HEK293T (cell line): ENCODE results near the gene NSDHL.

Experiments
- CTCF ChIA-PET: fragments of 350-600 bp; formaldehyde crosslinking; extraction: SDS; loops from one replicate; lab custom pipeline; 2021; ENCODE audit warnings: antibody characterized with exemption, inconsistent platforms; lab: Yijun Ruan, JAX
- POLR2A ChIA-PET: fragments of 350-600 bp; formaldehyde crosslinking; extraction: SDS; loops from one replicate; lab custom pipeline; 2020; ENCODE audit warnings: antibody characterized with exemption, inconsistent platforms; lab: Yijun Ruan, JAX
- DNase-seq: peaks from one replicate; pipeline ENCODE4 v3.0.0; 2012; ENCODE audit warnings: mixed read lengths; ENCODE audit errors: extremely low spot score
- ARNT ChIP-seq: fragments of 450-650 bp; IDR thresholded peaks from 2 replicates; pipeline ENCODE4 v1.6.1; 2017; ENCODE audit warnings: mild to moderate bottlenecking
- BHLHE40 ChIP-seq: fragments of 450-650 bp; IDR thresholded peaks from 2 replicates; pipeline ENCODE4 v1.6.1; 2016; ENCODE audit warnings: mild to moderate bottlenecking, moderate library complexity, borderline replicate concordance
- CTBP1 ChIP-seq: fragments of 450-650 bp; IDR thresholded peaks from 2 replicates; pipeline ENCODE4 v1.6.1; 2016; ENCODE audit warnings: borderline replicate concordance
- ELF4 ChIP-seq: fragments of 450-650 bp; IDR thresholded peaks from 2 replicates; pipeline ENCODE4 v1.6.1; 2017; ENCODE audit warnings: antibody characterized with exemption
- FOXA1 ChIP-seq: fragments of 450-650 bp; IDR thresholded peaks from 2 replicates; pipeline ENCODE4 v1.6.1; 2016; ENCODE audit warnings: mild to moderate bottlenecking
- FOXK2 ChIP-seq: fragments of 450-650 bp; IDR thresholded peaks from 2 replicates; pipeline ENCODE4 v1.6.1; 2016; ENCODE audit warnings: mild to moderate bottlenecking
- FOXM1 ChIP-seq: fragments of 450-650 bp; IDR thresholded peaks from 2 replicates; pipeline ENCODE4 v1.6.1; 2017; ENCODE audit warnings: mild to moderate bottlenecking, borderline replicate concordance
- HDGF ChIP-seq: fragments of 450-650 bp; IDR thresholded peaks from 2 replicates; pipeline ENCODE4 v1.6.1; 2017; ENCODE audit warnings: antibody characterized with exemption, borderline replicate concordance
- L3MBTL2 ChIP-seq: fragments of 450-650 bp; conservative IDR thresholded peaks from 2 replicates; pipeline ENCODE4 v1.6.1; 2016; ENCODE audit warnings: mild to moderate bottlenecking
- LEF1 ChIP-seq: fragments of 450-650 bp; IDR thresholded peaks from 2 replicates; pipeline ENCODE4 v1.6.1; 2017; ENCODE audit warnings: mild to moderate bottlenecking, borderline replicate concordance
- NFRKB ChIP-seq: fragments of 450-650 bp; IDR thresholded peaks from 2 replicates; pipeline ENCODE4 v1.6.1; 2016; ENCODE audit warnings: mild to moderate bottlenecking, moderate library complexity
- SP1 ChIP-seq: fragments of 450-650 bp; IDR thresholded peaks from 2 replicates; pipeline ENCODE4 v1.6.1; 2017
- SUZ12 ChIP-seq: fragments of 450-650 bp; IDR thresholded peaks from 2 replicates; pipeline ENCODE4 v1.6.1; 2016; ENCODE audit warnings: mild to moderate bottlenecking
- TARDBP ChIP-seq: fragments of 450-650 bp; IDR thresholded peaks from 2 replicates; pipeline ENCODE4 v1.6.1; 2016
- ZNF384 ChIP-seq: fragments of 450-650 bp; IDR thresholded peaks from 2 replicates; pipeline ENCODE4 v1.6.1; 2016
- TF ChIP-seq, protein P1 (sequence below): fragments of 450-650 bp; IDR thresholded peaks from 2 replicates; pipeline ENCODE4 v1.6.1; 2016

The NSDHL gene

DNA sequence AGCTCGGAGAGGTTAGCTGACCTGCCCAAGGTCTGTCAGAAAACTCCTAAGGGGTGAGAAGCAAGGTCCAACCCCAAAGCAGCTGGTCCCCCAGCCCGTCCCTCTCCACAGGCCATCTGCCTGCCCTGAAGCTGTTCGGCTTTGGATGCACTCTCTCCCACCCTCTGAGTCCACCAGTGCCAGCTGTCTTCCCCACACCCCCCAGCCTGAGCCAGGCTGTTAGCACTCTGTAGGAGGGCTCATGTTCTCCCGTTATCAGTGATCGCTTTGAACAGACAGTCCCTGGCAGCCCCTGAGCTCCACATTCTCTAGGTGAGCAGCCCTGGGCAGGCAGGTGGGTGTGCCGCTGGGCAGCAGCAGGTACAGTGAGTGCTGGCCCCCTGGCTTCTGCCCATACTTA lies 83.0 kb downstream of the NSDHL start:
- TF ChIP-seq NFRKB (no peak), ZNF384 (no peak), ELF4 (no peak), CTBP1 (no peak), FOXK2 (no peak), LEF1 (no peak), SUZ12 (no peak), FOXA1 (no peak), FOXM1 (no peak), L3MBTL2 (no peak), SP1 (no peak), TARDBP (no peak)
- POLR2A ChIA-PET: no interaction called here

DNA sequence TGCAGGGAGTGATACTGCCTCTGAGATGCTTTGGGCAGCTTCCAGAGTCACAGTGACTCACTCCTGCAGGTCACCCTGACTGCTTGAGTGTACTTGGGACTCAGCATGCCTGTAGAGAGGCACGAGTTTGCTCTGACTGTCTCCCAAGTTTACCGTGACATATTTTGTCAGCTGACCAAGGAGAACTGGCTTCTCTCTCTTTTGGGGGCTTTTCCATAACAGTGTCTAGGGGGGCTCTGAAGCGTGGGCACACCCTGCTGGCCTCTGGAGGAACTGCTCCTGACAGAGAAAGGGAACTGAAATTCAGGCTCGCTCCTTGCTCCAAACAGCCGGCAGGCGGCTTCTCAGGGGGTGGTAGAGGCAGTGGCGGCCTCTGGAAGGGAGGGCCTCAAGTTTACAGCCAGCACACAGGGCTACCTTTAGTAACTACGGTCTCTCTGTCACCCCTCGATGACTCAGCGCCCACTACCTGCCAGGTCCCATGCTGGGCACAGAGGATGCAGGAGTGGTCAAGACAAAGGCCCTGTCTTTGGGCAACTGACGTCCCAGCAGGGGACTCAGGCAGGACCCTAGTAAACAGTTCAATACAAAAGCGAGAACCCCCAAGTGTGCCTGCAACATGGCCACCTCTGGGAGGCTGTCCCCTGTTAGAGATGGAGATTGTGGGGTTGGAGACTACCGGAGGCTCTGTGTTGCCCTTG lies 84.8 kb downstream of the NSDHL start:
- CTCF ChIA-PET: interaction anchor here (0.9 to 2.1 kb wide), 4 partner anchors 10 to 23 kb away, joined by 3 to 9 read pairs (median 4); no protein-coding TSS in a partner anchor
- TF ChIP-seq, protein P1, sequence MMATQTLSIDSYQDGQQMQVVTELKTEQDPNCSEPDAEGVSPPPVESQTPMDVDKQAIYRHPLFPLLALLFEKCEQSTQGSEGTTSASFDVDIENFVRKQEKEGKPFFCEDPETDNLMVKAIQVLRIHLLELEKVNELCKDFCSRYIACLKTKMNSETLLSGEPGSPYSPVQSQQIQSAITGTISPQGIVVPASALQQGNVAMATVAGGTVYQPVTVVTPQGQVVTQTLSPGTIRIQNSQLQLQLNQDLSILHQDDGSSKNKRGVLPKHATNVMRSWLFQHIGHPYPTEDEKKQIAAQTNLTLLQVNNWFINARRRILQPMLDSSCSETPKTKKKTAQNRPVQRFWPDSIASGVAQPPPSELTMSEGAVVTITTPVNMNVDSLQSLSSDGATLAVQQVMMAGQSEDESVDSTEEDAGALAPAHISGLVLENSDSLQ: no peak
- TF ChIP-seq ZNF384 (no peak), CTBP1 (no peak), L3MBTL2 (no peak), SUZ12 (no peak), SP1 (no peak), TARDBP (no peak), HDGF (no peak), FOXA1 (no peak), FOXM1 (no peak), ARNT (no peak), FOXK2 (no peak), BHLHE40 (no peak), NFRKB (no peak), LEF1 (no peak), ELF4 (no peak)
- DNase-seq: peak; percentile 83
- POLR2A ChIA-PET: interaction anchor here (0.8 kb wide), 1 partner anchor 9 kb away, joined by 3 read pairs; no protein-coding TSS in a partner anchor

More for the DNA sequence above, 83.0 kb downstream of the NSDHL start:
- CTCF ChIA-PET: interaction anchor here (1.2 to 2.0 kb wide), 3 partner anchors 9 to 13 kb away, joined by 5 to 9 read pairs (median 5); no protein-coding TSS in a partner anchor
- no peak for DNase-seq

DNA sequence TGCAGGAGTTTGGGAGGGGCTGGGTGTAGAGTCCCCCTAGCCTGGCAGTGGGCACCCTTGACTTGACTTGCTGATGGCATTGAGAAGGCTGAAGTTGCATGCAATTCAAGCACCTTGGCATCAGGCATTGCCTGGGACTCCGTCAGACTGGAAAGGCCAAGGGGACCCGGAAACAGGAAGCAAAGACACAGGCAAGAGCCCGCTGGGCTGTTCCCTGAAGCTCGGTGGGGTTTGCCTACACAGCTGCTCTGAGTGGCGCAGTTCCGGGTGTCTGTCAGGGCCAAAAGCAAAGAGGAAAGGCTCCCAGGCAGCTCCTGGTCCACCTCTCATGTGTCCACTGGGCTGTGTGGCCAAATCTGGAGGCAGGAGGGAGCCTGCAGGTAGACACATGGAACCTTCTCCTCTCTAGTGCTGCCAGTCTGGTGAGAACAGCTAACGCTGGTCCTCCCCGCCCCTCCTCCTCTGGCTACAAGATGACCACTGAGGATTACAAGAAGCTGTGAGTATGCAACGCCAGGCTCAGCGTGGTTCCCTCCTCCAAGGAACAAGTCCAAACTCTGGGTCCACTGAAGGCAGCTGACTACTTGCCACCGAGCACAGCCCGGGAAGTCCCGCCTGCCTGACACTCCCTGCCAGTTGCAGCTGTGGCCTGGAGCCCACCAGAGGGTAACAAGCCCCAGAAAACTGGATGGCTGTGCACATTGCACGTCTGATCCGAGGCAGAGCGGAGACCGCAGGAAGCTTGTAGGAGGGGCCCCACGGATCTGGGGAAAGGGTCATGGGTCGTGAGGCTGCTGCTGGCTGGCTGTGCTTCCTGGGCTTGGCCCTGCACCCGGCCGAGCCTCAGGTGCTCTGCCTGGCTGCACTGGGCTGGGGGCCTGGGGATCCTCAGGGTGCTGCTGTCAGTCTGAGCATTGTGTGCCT lies 87.1 kb downstream of the NSDHL start:
- DNase-seq: no peak
- TF ChIP-seq FOXK2 (no peak), LEF1 (no peak), ZNF384 (no peak), L3MBTL2 (no peak), ELF4 (no peak), SP1 (no peak), CTBP1 (no peak), FOXM1 (no peak), BHLHE40 (no peak), HDGF (no peak), FOXA1 (no peak), TARDBP (no peak), NFRKB (no peak), ARNT (no peak), SUZ12 (no peak)
- TF ChIP-seq, protein P1: no peak
- ChIA-PET POLR2A (interaction anchor here (1.2 kb wide), 1 partner anchor 18 kb away, joined by 3 read pairs; no protein-coding TSS in a partner anchor), CTCF (interaction anchor here (1.5 kb wide), 1 partner anchor 8 kb away, joined by 11 read pairs; no protein-coding TSS in a partner anchor)

DNA sequence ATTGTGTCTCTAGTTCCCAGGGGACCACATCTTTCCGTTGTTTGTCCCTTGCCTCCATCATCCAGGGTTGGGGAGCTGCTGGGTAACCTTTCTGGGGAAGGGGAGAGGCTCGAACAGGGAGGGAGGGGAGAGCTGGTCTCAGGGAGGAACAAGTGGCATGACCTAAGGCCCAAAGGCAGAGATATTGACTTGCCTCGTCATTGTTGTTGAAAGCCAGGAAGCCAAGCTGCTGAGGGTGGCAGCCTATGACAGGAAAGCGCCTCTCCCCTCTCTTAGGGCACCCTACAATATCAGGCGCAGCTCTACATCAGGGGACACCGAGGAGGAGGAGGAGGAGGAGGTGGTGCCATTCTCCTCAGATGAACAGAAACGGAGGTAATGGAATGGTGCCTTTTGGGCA lies 87.8 kb downstream of the NSDHL start:
- ChIA-PET CTCF (no interaction called here), POLR2A (no interaction called here)
- no peak for DNase-seq
- TF ChIP-seq TARDBP: no peak
- TF ChIP-seq CTBP1: no peak
